Stimulated activated CD8-positive, alpha-beta memory T cell treated with anti-CD3 and anti-CD28 coated beads, Interleukin-15, amount 100 ng/mL, for 48 hours (primary cell): Measurements from ENCODE around the gene CARD19.

Source experiments
- DNase-seq, 2 donors: peaks; one replicate each; pipeline ENCODE4 v3.0.0-alpha.2; 2020; ENCODE audit warnings: low read depth in 2 of 2

Gene CARD19, protein sequence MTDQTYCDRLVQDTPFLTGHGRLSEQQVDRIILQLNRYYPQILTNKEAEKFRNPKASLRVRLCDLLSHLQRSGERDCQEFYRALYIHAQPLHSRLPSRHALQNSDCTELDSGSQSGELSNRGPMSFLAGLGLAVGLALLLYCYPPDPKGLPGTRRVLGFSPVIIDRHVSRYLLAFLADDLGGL

GRCh38 chr9:93096131-93096802, at the start of gene CARD19:
Gene CARD19 (plus strand): TSS chr9:93096217. CDS start chr9:93096346, 129 bp downstream.
- DNase-seq: peak in 1 of 2 donors; percentile 35

GRCh38 chr9:93048566-93049448, 47.2 kb upstream of the CARD19 start:
- no peak for DNase-seq

- no peak for DNase-seq
Observed at GRCh38 chr9:93049491-93049890, 46.5 kb upstream of the CARD19 start.

GRCh38 chr9:93050231-93050630, 45.8 kb upstream of the CARD19 start:
- no peak for DNase-seq

DNA sequence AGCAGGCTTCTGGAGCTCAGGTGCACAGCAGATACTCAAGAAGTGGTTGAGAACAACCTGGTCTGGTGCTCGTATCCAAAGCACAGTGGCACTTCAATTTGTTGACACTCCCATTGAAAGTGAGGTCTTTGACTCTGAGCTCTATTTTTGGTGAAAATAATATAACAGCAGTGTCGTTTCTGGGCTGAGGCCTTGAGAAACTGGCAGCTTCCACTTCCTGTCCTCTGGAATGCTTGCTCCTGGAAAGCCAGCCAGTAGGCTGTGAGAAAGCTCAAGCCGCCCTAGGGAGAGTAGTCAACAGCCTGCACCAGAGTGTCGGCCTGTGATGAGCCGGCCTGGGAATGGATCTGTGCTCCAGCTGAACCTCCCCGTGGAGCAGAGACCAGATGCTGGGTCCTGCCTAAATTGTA, 44.3 kb upstream of the CARD19 start:
- DNase-seq: no peak

- DNase-seq: no peak
Observed at GRCh38 chr9:93052791-93053540, 43.1 kb upstream of the CARD19 start.

DNA sequence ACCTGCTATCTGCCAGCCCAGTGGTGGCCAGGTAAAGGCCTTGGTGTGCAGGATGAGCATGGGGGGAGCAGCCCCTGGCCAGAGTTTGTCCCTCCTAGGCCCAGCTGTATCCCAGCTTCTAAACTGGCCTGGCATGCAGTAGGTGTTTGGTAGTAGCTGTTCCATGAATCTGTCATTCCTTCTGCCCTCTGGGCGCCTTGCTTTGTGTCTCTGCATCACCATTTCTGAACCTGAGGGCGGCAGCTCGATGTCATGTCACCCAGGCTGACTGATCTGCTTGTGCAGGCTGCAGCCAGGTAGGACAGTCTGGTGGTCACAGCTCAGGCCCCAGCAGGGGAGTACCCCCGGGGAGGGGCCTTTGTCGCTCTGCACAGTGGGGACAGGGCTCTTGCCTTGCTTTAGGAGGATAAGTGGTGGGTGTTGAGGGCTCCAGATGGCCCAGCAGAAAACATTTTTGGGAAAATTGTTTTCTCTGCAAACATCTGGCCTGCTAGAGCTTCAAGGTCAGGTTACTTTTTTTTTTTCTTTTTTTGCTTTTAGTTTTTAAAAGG, 42.2 kb upstream of the CARD19 start:
- DNase-seq: no peak

- DNase-seq: no peak
Observed at GRCh38 chr9:93054758-93055704, 41.0 kb upstream of the CARD19 start.

GRCh38 chr9:93057042-93057702, 38.8 kb upstream of the CARD19 start:
- DNase-seq: no peak

GRCh38 chr9:93057703-93058354, 38.2 kb upstream of the CARD19 start:
- no peak for DNase-seq

DNA sequence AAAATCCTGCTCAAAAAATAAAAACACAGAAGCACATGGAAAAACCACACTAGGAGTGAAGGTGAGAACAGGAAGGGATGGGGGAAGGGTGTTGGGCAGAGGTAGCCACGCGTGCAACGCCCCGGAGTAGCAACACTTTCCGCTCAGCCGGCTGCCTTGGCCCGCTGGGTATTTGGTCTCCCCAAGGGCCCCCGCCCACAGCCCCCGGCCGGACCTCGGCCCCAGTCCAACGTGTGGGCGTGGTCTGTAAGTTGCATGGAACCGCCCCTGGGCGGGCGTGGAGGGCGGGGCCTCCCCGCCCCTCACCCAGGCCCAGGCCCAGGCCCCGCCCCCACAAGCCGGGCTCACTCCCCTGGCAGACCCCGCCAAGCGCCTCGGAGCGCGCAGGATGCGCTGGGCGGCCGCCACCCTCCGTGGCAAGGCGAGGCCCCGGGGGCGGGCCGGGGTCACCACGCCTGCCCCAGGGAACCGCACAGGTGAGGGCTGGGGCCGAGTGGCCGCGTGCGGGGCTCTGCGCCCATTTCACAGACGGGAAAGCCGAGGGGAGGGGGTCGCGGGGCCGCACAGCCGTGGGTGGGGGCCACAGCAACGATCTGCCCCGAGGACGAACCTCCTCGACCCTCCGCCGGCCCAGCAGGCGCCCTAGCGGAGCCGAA, 37.5 kb upstream of the CARD19 start, which contains the start of gene SUSD3:
SUSD3 (plus strand) TSS at position 347 of the 656 bp plus-strand sequence; CDS start at position 389, 42 bp downstream.
- DNase-seq: peak; percentile 53 to 56

GRCh38 chr9:93059011-93059714, 36.9 kb upstream of the CARD19 start:
- DNase-seq: no peak

DNA sequence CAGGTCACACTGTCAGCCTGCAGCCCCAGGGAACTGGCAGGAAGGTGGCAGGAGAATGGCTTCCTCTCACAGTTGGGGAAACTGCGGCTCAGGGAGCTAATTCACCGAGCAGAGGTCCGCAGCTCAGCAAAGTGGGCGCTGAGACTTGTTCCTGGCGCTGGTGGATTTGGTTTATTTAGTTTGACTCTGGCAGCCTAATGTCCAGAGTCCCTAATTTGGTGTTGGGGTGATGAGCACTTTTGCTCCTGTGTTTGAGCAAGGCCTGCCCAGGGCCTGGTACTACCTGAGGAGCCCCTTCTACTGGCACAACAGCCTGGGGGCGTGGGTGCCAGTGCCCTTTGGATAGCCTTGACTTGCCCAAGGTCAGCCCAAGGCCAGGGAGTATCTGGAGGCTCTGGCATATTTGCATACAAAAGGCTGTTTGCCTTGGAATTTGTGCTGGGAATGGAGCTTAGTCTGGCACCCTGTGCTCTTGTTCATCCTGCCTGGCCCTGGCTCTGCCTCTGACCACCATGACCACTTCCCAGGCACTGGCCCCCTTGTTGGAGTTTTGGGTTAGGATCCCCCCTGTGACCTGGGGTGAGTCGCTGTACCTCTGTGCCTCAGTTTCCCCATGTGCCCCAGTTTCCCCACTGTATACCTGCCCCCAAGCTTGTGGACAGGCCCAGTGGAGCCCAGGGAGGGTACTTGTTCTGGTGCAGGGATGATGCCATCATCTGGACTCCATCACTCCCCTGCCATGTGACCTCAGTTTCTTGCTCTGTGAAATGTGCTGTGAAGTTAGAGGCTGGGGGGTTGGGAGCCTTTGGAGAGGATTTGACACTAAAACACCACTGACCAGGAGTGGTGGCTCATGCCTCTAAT, 36.1 kb upstream of the CARD19 start:
- no peak for DNase-seq

GRCh38 chr9:93060746-93061259, 35.2 kb upstream of the CARD19 start:
- DNase-seq: no peak

DNA sequence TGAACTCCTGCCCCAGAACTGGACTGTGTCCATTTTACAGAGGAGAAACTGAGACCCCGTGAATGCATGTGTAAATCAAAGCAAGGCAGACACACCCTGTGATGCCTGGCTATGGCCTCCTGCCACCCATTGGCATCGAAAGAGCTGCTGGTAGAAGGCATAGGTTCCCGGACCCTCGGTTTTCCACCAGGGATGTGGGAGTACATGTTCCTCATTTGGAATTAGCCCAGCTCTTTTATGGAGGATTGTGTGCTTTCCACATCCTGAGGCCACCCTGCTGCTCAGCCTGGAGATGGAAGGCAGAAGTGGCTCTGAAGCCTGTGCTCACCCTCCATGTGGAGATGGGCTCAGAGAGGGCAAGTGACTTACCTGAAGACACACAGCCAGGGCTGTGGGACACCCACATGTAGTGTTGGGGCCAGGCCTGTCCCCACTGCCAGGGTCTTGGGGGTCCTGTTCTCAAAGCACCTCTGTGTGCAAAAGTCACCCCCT, 34.7 kb upstream of the CARD19 start:
- DNase-seq: no peak
